GM19455 (cell line): ENCODE results near the gene GRB2.
"Not testable (repeated sequence)": the region's sequence is repeated elsewhere in the genome, so short reads cannot be mapped to it uniquely, and the experiment has no call there.

Source experiments
- ATAC-seq: cut with Tn5 transposase; IDR thresholded peaks from one replicate; pipeline ENCODE4 v1.9.1; 2021; ENCODE audit not compliant: unreplicated experiment

GRB2 gene

GRCh38 chr17:75388476-75389030, 16.9 kb downstream of the GRB2 start:
- ATAC-seq: no peak

DNA sequence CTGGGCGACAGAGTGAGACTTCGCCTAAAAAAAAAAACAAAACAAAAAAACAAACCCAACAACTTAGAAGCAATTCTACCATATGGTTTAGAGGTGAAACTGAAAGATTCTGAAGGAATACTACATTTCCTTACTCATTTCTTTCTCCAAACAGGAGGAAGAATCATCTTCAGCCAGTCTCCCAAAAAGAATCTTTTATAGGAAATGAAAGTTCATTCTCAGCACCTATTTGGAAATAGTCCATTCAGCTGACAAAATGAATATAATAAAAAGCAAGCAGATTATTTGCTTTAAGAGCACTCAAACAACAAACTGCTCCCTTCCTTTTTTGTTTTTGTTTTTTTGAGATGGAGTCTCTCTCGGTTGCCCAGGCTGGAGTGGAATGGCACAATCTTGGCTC, 17.7 kb downstream of the GRB2 start:
- no peak for ATAC-seq

DNA sequence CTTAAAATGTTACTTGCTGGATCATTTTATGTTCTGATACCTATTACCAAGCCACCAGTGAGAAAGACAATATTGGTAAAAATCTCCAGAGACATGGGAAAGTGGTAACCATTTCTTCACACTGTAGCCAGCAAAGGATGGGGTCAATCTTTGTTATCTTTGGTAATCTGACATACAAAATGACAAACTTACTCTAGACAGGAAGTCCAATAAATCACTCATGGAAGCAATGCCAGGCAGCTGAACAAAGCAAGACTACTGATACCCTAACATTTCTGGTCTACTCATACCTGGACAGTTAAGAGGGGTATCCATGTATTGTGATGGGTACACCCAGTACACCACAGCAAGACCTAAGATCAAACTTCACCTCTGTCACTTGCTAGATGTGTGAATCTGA, 19.0 kb downstream of the GRB2 start:
- no peak for ATAC-seq

- ATAC-seq: no peak
Observed at GRCh38 chr17:75384751-75385150, 20.7 kb downstream of the GRB2 start.

- ATAC-seq: no peak
Observed at GRCh38 chr17:75383842-75384195, 21.7 kb downstream of the GRB2 start.

DNA sequence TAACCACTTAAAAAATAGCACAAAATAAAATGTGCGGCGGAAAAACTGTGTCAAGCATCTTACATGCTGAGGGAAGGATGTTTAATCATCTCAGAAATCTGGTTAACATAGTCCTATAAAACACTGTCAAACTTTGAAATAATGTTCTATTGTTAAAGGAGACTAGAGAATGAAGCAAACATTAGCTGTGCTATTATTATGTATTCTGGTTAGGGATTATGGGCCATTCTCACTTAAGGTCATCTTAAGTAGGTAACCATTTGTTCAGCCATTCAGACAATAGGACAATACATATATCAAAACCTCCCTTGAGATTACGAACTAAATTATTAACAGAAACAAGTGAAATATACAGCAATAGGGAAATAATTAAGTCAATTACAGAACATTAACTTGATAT, 24.7 kb downstream of the GRB2 start:
- no peak for ATAC-seq

- no peak for ATAC-seq
Observed at GRCh38 chr17:75380315-75380714, 25.2 kb downstream of the GRB2 start.

GRCh38 chr17:75379426-75379825, 26.1 kb downstream of the GRB2 start:
- not testable (repeated sequence) for ATAC-seq

DNA sequence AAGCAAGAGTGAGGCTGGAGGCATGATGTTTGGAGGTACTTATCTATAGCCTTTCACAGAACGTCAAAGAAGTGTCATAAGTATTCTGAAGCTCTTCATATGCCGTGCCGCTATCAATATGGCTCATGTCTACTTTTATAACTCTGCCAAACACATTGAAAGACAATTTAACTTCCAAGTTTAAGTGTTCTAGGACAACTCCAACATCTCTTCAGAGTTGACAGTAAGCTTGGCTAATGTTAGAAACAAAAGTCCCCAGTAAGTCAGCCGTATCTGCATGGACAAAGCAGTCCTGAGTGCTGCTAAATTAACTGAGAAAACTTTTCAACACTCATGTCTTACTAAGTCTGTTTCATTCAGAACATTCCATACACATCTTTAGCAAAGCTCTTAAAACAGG, 32.2 kb downstream of the GRB2 start:
- no peak for ATAC-seq

DNA sequence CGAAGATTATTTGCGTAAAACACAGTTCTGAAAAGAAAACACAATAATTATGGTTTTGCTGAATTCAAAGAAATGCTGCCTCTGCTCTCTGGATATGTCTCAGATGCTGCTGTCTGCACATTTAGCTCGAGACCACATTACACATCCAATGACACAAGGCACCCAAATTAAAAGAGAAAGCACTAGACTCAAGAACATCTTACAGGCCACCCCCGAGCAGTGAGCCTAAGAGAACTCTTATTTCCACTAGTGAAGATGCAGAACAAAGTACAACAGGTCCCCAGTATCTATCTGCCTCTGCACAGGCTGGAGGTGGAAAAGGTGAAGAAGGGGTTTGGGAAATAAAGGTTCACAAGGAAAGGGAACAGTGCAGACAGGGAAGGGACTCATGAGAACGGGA, 33.5 kb downstream of the GRB2 start:
- no peak for ATAC-seq

DNA sequence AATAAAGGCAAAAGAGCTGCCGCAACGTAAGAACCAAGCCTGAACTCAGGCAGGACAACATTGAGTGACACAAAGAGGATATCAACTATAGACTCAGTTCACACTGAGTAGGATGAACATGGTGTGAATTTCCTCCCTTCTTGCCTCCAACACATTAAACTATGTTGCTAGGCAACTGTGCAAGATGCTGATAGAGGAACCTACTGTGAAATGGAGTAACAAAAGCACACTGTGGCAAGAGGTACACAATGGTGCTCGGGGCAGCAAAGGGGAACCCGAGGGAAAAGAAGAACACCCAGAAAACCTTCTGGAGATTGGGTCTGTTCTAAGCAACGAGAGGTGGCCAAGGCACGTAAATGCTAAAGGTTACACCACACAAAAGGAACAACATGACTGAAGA, 34.1 kb downstream of the GRB2 start:
- no peak for ATAC-seq

- ATAC-seq: no peak
Observed at GRCh38 chr17:75370286-75370915, 35.1 kb downstream of the GRB2 start.

GRCh38 chr17:75367838-75368789, 37.4 kb downstream of the GRB2 start:
- ATAC-seq: not testable (repeated sequence)

GRCh38 chr17:75367312-75367711, 38.2 kb downstream of the GRB2 start:
- no peak for ATAC-seq

DNA sequence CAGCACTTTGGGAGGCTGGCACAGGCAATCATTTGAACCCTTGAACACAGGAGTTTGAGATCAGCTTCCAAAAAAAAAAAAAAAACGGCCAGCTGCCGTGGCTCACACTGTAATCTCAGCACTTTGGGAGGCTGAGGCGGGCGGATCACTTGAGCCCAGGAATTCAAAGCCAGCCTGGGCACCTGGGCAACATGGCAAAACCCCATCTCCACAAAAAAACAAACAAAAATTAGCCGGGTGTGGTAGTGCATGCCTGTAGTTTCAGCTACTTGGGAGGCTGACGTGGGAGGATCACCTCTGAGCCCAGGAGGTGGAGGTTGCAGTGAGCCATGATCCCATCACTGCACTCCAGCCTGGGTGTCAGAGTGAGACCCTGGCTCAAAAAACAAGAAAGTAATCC, 39.0 kb downstream of the GRB2 start:
- ATAC-seq: no peak

DNA sequence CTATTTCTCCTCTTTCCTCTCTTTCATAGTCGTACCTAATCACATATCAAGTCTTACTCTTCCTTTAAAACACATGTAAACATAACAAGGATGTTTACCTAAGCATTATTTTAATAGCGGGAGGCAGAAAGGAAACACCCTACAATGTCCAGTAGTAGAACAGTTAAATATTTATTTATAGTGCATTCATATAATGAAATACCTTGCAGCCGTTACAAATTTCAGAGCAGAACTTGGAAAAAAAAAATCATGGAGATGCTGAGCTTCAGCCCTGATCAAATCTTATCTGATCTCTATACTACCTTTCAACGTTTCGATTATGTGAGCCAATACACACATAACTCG, 39.6 kb downstream of the GRB2 start:
- no peak for ATAC-seq

DNA sequence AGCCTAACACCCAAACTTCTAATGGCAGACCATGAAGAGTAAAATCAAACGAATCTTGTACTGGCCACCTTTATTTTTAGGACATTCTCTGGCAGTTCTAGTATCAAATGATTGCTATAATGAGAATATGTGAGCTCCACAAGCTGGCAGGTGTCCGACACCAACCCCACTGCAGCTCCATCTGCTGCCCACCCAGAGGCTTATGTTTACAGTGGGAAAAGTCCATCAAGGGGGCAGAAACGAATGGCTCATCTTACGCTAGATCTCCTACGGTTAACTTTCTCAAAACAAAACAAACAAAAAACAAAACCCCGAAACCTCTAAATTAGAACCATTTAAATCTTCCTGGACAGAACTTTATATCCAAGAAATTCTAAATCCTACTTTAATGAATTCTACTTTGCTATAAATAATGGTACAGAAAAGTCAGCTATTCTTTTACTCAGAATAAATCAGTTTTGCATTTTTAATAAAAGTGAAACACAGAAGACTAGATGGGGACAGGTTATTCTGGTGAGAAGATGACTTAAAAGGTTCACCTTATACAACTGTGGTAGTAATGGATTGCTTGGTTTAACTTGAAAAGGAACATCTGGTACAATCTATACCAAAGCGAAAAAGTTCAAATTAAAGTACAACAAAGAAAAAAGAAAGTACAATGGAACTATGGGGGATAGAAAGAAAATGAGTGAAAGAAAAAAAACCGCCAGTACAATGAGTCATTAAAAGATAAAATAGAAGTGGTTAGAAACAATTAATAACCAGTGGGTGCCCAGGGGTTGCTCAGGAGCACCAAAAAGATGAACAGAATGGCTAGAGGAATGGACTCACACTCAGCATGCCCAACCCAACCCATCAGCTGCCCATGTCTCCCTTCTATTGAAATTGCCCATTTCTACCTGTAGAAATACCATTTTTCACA, 40.2 kb downstream of the GRB2 start:
- ATAC-seq: no peak

GRCh38 chr17:75364078-75364477, 41.4 kb downstream of the GRB2 start:
- ATAC-seq: no peak

GRCh38 chr17:75361996-75362395, 43.5 kb downstream of the GRB2 start:
- ATAC-seq: no peak

DNA sequence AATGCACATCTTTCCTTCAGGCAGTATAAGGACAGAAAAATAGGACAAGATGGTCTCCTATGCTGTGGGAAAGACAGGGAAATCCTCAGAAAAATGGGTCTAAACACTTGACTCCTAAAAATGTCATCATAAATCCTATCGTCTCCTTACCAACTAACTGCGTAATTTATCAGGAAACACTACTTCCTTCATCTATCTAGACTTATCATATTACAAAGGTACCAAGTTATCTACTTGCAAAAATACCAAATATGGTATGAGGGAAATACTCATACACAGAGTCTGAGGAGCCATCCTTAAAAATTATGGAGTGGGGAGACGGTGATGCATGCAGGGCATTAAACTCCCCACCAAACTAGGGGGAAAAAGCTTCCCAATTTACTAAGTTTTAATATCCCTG, 44.1 kb downstream of the GRB2 start:
- ATAC-seq: no peak

GRCh38 chr17:75356260-75356937, 49.1 kb downstream of the GRB2 start:
- ATAC-seq: no peak
